Measurements from ENCODE around the gene CDKN2A.
A peak's percentile ranks its signal among the peaks of the same experiment; 100 is the strongest.

DNA sequence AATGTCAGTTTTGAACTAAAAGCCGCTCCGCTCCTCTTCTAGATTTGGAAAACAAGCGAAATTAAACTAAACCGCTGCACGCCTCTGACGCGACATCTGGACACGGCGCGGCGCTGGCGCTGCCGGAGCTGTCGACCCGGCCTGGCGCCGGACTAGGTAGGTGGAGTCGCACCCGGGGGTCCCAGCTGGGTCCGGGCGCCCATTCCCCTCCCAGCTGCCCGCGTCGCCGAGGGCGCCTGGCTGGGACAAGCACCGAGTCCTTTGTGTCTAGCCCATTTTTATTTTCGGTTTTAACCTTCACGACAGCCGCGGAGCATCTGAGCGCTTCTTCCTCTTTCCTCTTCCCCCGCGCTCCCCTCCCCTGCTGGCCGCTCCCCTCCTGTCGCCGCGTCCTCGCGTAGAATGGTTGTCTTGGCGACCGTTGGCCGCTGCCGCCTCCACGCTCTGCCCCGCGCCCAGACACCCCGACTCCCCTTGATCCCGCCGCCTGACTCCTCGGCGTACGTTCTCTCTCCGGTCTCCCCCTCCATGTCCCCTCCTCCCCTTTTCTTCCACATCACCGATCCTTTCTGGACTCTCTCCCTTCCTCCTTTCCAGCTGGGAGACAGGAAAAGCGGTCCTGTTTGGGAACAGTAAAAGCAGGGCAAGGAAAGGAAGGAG is 944 bp upstream of the CDKN2A start:
- no peak for TF ChIP-seq POLR2AphosphoS5 (IDR thresholded peaks at IDR 0.05; ENCODE audit: low read depth, low read length)
- TF ChIP-seq, protein P1, sequence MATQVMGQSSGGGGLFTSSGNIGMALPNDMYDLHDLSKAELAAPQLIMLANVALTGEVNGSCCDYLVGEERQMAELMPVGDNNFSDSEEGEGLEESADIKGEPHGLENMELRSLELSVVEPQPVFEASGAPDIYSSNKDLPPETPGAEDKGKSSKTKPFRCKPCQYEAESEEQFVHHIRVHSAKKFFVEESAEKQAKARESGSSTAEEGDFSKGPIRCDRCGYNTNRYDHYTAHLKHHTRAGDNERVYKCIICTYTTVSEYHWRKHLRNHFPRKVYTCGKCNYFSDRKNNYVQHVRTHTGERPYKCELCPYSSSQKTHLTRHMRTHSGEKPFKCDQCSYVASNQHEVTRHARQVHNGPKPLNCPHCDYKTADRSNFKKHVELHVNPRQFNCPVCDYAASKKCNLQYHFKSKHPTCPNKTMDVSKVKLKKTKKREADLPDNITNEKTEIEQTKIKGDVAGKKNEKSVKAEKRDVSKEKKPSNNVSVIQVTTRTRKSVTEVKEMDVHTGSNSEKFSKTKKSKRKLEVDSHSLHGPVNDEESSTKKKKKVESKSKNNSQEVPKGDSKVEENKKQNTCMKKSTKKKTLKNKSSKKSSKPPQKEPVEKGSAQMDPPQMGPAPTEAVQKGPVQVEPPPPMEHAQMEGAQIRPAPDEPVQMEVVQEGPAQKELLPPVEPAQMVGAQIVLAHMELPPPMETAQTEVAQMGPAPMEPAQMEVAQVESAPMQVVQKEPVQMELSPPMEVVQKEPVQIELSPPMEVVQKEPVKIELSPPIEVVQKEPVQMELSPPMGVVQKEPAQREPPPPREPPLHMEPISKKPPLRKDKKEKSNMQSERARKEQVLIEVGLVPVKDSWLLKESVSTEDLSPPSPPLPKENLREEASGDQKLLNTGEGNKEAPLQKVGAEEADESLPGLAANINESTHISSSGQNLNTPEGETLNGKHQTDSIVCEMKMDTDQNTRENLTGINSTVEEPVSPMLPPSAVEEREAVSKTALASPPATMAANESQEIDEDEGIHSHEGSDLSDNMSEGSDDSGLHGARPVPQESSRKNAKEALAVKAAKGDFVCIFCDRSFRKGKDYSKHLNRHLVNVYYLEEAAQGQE (IDR thresholded peaks at IDR 0.05; ENCODE audit: insufficient read depth in 1 of 2, low read depth in 2 of 2, low read length in 2 of 2) = 0 out of 4 replicates have a peak, but pooled peaks of 1 of the 2 experiments have one; percentile 3
- TF ChIP-seq SIN3A (IDR thresholded peaks at IDR 0.05; ENCODE audit: borderline replicate concordance, insufficient read depth, low read length) = no peak; the same call in 1 of the 2 replicates
- TF ChIP-seq TAF1 (IDR thresholded peaks at IDR 0.05; ENCODE audit: borderline replicate concordance, insufficient read depth, low read length) = no peak
- peak; percentile 30 for TF ChIP-seq FOXP2 (optimal IDR thresholded peaks at IDR 0.05; ENCODE audit: borderline replicate concordance, extremely low read depth, extremely low read length, insufficient read depth)

Data from PFSK-1 (cell line).